Left renal pelvis (tissue), 4 donors: Measurements from ENCODE around the gene PDE10A. TPM values are rescaled to one million over a fixed set of nuclear protein-coding genes. Genes with fewer than 3 reads are reported as not detected.
"Not testable (repeated sequence)": the region's sequence is repeated elsewhere in the genome, so short reads cannot be mapped to it uniquely, and the experiment has no call there.

Source experiments
- DNase-seq, 4 donors: peaks; one replicate each; pipeline ENCODE4 v3.0.0-alpha.2; 2013; ENCODE audit warnings: low read depth in 4 of 4, low spot score in 3 of 4
- polyA plus RNA-seq, 4 donors: library from polyadenylated mRNA; unstranded; fragments of 120-200 nt; gene quantifications; one replicate each; pipeline ENCODE4 v1.2.1, GENCODE V29; 2013; ENCODE audit not compliant: insufficient read length in 4 of 4

PDE10A gene
- polyA plus RNA-seq, 4 donors = 18.7 to 27.6 (median 21.9) TPM

- DNase-seq = no peak
Measured at GRCh38 chr6:165497472-165497871, 165.6 kb downstream of the PDE10A start.

- DNase-seq = no peak
Measured at GRCh38 chr6:165488624-165489295, 174.3 kb downstream of the PDE10A start.

GRCh38 chr6:165487950-165488349 is 175.1 kb downstream of the PDE10A start:
- DNase-seq = no peak

- DNase-seq = no peak
Measured at GRCh38 chr6:165487347-165487746, 175.7 kb downstream of the PDE10A start.

GRCh38 chr6:165486183-165487137 is 176.6 kb downstream of the PDE10A start:
- DNase-seq = no peak

- no peak for DNase-seq
Measured at GRCh38 chr6:165484178-165484889, 178.7 kb downstream of the PDE10A start.

GRCh38 chr6:165481921-165482320 is 181.1 kb downstream of the PDE10A start:
- DNase-seq = no peak

- DNase-seq = no peak
Measured at GRCh38 chr6:165480916-165481315, 182.1 kb downstream of the PDE10A start.

- no peak for DNase-seq
Measured at GRCh38 chr6:165478581-165478980, 184.5 kb downstream of the PDE10A start.

GRCh38 chr6:165469483-165469882 is 193.6 kb downstream of the PDE10A start:
- DNase-seq = no peak

- no peak for DNase-seq
Measured at GRCh38 chr6:165468340-165469235, 194.5 kb downstream of the PDE10A start.

GRCh38 chr6:165463499-165463898 is 199.5 kb downstream of the PDE10A start:
- not testable (repeated sequence) for DNase-seq

GRCh38 chr6:165459605-165460301 is 203.3 kb downstream of the PDE10A start:
- DNase-seq = not testable (repeated sequence)

GRCh38 chr6:165458134-165458533 is 204.9 kb downstream of the PDE10A start:
- DNase-seq = no peak

- DNase-seq = no peak
Measured at GRCh38 chr6:165456286-165456685, 206.8 kb downstream of the PDE10A start.

GRCh38 chr6:165455488-165455887 is 207.6 kb downstream of the PDE10A start:
- no peak for DNase-seq

GRCh38 chr6:165453395-165453794 is 209.6 kb downstream of the PDE10A start:
- no peak for DNase-seq

- DNase-seq = no peak
Measured at GRCh38 chr6:165451838-165452237, 211.2 kb downstream of the PDE10A start.

- DNase-seq = no peak
Measured at GRCh38 chr6:165448210-165448609, 214.8 kb downstream of the PDE10A start.
